HG02623 (cell line): ENCODE measurements around the gene NANP.
A peak's percentile ranks its signal among the peaks of the same experiment; 100 is the strongest.
"Not testable (repeated sequence)": the region's sequence is repeated elsewhere in the genome, so short reads cannot be mapped to it uniquely, and the experiment has no call there.

Experiments used
- ATAC-seq: cut with Tn5 transposase; IDR thresholded peaks from one replicate; pipeline ENCODE4 v1.9.1; 2021; ENCODE audit warnings: moderate library complexity; ENCODE audit not compliant: unreplicated experiment

Gene NANP

DNA sequence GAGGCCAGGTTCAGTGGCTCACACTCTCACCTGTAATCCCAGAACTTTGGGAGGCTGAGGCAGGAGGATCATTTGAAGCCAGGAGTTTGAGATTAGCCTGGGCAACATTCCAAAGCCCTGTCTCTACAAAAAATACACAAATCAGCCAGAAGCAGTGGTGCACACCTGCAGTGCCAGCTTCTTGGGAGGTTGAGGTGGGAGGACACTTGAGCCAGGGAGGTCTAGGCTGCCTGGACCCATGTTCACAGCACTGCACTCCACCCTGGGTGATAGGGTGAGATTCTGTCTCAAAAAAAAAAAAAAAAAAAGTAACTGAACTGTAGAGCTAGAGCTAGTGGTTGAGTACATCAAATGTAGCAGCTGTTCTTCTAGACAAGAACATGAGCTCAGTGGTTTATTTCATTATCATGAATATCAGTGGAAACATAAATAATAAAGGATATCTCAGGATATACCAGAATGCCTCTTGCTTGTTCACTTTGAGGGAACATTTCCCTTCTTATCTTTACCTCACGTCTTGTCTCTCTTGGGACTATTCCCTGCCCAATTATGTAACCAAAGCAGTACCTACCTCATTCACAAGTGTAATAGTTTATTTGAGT lies 17.6 kb downstream of the NANP start:
- ATAC-seq, result no peak

DNA sequence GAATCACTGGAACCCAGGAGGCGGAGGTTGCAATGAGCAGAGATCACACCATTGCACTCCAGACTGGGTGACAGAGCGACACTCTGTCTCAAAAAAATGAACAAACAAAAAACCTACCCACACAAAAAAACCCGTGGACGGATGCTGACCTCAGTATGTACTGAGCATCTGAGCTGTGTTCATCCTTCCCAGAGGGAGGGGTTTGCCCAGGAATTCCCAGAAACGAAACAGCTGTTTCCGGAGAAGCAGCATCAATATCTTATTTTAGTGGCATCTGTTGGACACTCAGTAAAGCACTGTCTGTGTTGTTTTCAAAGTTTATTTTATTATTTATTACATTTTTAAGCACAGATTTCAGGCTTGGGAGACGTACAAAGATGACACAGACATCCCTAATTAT lies 18.7 kb downstream of the NANP start:
- no peak for ATAC-seq

DNA sequence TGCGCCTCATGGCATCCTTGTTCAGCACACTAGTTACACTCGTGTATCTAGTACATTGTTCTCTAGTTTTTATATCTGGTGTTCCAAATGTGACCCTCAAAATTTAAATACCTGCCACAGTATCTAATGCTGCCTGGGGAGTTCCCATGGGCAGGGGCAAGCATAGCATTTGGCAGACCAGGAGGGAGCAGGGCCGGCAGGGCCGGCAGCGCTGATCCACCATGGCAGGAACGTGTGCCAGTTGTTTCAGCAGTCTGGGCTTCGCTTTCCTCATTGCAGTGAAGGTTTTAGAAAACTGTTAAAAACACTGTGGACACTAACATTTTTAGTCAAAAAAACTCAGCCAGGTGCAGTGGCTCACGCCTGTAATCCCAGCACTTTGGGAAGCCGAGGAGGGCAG lies 19.2 kb downstream of the NANP start:
- no peak for ATAC-seq

DNA sequence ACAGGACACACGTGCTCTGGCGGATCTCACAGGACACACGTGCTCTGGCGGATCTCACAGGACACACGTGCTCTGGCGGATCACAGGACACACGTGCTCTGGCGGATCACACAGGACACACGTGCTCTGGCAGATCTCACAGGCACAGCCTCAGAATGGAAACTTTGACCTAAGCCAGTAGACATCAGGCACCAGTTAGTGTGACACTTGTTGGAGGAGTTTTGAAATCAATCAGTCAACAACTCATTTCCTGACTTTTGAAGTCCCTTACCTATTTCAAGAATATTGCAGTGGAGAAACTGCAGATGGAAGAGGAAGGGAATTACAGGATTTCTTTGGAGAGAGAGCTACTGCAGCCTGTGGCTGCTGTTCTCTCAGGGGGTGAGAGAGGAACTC lies 20.9 kb downstream of the NANP start:
- ATAC-seq, result not testable (repeated sequence)

DNA sequence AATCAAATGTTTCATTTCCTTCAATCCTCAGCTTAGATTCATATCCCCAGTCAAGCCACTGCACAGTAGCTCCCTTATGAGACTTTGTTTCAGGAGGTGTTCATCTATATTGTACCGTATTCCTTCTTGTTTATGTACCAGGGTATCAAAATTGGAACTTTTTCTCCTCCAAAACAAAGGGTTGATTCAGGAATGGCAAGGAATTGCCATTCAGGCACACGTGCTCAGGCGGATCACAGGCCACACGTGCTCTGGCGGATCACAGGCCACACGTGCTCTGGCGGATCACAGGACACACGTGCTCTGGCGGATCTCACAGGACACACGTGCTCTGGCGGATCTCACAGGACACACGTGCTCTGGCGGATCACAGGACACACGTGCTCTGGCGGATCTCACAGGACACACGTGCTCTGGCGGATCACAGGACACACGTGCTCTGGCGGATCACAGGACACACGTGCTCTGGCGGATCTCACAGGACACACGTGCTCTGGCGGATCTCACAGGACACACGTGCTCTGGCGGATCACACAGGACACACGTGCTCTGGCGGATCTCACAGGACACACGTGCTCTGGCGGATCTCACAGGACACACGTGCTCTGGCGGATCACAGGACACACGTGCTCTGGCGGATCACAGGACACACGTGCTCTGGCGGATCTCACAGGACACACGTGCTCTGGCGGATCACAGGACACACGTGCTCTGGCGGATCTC lies 21.5 kb downstream of the NANP start:
- ATAC-seq, result not testable (repeated sequence)

DNA sequence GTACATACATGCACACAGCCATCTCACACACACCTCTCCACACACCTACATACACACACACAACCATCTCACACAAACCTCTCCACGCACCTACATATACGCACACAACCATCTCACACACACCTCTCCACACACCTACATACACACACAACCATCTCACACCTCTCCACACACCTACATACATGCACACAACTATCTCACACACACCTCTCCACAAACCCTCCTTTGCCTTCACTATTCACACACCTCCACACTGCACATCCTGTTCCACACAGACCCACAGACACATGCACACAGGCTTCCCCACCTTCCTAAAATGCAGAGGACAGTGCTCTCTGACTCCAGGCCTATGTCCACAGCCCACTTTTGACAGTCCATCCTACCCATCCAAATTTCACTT lies 22.2 kb downstream of the NANP start:
- no peak for ATAC-seq

DNA sequence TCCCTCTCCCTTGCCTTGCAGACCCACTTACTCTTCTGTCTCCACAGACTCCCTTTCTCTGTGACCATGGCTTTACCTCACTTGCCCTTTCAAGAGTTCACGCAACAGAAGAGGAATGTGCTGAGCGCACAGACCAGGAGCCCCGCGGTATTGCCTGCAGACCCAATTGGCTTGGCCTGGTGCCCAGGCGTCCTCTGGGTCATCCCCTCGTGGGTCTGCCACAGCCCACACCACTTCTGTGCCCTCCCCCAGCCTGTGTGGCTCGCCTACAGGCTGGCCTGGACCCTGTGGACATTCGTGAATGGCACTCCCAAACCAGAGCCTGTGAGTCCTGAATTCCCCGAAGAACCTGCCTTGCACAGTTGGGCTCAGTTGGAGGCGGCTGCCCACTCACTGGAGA lies 23.2 kb downstream of the NANP start:
- no peak for ATAC-seq

DNA sequence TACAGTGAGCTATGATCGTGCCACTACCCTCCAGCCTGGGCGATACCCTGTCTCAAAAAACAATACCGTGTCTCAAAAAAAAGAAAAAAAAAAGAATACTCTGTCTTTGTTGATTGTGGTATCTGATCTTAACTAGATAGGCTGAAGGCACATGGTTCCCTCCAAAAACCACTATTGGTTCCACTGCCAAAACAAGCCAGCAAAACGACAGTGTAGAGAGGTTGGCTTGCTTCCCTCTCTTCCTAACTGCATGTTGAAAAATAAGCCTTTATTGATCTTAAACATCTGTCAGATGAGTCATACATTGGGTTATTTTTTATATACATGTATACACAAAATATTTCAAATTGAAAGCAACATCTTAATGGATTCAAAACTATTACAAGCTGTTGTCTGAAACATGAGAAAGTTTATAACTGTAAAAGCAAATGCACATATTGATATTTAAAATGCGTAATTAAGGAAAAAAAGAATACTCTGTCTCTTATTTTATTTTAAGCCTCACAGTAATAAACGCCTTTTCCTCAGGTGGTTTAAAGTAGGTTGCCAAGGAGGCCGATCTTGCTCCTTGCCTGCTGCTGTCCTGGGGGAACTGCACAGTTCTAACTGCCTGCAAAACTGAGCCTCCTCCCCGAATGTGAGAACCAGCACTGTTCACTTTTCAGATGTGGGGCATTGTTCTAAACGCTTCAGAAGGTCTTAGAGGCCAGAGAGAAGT lies 31.5 kb downstream of the NANP start:
- no peak for ATAC-seq

DNA sequence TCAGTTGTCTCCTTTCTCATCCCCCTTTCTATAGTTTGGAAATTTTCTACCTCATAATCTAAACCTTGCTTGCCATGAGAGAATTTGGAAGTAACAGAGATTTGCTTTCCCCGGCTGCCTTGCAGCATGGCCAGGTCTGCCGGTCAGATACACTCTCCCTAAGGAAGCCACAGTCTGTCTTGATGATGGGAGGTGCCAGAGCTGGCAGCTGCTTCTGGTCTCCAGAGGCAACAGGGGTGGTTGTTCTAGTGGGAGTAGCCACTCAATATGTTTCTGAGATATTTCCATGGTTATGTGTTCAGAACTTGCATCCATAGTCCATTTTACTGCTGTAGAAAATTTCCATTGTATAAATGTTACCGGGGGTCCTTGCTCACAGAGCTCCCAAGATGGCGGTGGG lies 33.0 kb downstream of the NANP start:
- not testable (repeated sequence) for ATAC-seq

DNA sequence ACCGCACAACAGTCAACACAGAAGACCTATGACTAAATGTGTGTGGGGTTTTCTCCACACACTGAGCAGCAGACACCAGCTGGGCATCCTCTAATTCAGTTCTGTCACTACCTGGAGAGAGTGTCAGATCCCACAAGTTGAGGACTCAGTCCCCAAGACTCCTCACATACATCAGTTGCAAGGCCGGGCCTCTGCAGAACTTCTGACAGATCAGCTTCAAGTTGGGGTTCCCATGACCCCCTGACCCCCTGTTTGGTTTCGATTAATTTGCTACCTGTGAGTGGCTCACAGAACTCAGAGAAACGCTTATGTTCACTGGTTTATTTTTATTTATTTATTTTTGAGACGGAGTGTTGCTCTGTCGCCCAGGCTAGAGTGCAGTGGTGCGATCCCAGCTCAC lies 35.3 kb downstream of the NANP start:
- ATAC-seq, result no peak

DNA sequence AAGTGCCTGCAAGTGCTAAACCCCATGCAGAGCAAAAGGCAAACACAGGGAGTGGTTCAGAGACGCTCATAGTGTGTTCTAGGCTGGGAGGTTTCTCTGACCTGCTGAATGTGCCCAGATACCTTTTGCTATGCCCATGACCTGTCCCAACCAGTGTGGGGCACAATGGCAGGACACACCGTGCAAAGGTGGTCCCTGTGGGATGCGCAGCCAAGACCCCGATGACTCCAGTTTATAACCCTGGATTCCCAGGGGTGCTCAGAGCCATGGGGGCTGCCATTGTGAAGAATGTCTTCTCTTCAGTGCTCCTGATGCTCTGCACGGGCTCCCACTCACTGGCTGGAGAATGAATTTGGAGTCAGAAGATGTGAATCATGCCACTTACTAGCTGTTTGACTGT lies 36.3 kb downstream of the NANP start:
- ATAC-seq, result no peak

DNA sequence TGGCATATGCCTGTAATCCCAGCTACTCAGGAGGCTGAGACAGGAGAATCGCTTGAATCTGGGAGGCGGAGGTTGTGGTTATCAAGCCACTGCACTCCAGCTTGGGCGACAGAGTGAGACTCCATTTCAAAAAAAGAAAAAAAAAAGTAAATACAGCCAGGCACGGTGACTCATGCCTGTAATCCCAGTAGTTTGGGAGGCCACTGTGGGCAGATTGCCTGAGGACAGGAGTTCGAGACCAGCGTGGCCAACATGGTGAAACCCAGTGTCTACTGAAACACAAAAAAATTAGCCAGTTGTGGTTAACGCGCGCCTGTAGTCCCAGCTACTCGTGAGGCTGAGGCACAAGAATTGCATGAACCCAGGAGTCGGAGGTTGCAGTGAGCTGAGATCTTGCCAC lies 36.9 kb downstream of the NANP start:
- no peak for ATAC-seq

DNA sequence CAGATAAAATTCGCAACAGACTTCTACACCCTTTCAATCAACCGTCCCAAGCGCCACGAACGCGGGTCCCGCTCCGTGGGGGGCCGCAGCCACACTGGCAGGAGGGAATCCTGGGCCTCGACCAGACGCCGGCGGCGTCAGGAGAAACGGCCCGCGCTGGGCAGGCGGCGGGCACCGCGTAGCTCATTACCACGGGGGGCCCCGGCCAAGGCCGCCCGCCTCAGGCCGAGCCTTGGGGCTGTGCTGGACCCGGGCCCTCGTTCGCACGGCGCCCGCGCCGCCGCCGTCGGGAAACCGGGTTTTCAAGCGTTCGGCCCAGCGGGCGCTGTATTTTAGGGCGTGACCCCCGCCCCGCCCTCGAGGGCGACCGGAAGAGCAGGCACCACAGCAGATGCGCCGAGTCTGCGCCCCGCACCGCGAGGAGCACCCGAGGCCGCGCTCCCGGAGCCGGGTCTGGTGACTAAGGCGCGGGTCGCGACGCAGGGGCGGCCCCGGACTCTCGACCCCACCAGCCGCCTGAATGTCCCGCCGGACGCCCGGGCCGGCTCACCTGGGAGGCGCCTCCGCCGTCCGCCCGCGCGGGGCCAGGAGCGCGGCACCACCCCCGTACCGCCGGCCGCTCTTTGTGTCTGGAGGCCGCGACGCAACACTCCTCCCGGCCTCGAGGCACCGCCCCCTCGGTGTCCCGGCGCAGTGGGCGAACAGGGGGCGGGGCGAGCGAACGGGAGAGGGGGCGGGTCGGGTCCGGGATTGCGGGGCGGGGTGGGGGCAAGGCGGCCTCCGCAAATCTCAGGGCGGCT lies 38.7 kb downstream of the NANP start, which contains the start of gene NINL:
Gene NINL, minus strand, starts transcription at position 627 of the 800 bp plus-strand sequence. CDS start 58,944 bp downstream, outside the sequence.
- peak; percentile 63 for ATAC-seq

DNA sequence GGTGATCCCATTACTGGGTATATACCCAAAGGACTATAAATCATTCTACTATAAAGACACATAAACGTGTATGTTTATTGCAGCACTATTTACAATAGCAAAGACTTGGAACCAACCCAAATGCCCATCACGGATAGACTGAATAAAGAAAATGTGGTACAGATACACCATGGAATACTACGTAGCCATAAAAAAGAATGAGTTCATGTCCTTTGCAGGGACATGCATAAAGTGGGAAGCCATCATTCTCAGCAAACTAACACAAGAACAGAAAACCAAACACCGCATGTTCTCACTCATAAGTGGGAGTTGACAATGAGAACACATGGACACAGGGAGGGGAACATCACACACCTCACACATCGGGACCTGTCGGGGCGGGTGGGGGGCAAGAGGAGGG lies 40.2 kb downstream of the NANP start:
- not testable (repeated sequence) for ATAC-seq

DNA sequence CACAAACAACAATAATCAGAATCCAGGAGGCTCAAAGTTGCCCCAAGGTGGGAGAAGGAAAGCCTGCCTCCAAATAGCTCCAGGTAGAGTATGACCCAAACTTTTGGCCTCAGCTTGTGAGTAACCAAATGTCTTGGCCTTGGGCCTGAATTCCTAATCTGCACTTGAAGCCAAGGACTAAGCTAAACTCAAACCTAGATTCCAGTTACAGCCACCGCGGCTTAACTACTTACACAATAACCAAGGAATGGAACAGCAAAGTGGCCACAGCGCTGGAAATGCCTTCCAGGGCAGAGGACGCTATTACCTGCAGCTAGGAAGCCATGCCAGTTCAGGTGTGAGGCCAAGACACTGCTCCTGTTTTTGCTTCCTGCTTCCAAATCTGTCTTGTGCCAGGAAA lies 43.1 kb downstream of the NANP start:
- no peak for ATAC-seq

DNA sequence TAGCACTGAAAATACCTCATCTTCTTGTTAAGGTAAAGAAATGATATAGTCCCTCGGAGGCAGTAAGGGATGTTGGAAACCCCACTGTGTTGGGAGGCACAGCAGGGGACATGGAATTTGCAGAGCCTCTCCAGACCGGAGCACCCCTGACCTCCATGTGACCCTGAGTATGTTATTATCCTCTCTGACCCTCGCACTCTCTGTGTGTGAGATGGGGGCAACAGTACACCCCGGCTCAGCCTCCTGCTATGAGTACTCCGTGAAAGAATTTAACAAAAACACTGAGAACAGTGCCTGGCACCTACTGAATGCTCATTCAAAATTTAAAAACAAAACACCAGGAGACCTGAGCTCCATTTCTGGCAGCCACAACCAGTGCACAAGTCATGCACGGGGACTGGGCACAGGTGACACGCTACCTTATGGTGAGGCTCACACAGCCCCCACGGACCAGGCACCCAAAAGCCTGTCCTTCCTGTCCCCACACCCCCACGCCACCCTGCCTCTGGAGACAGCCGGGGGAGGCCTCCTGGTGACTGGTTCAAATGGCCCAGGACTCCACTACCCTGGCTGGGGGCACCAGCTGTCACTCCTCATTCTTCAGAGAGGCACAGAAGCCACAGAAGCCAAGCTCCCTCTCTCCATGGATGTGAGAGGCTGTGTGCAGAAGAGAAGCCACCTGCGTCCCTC lies 44.6 kb downstream of the NANP start:
- ATAC-seq, result no peak

DNA sequence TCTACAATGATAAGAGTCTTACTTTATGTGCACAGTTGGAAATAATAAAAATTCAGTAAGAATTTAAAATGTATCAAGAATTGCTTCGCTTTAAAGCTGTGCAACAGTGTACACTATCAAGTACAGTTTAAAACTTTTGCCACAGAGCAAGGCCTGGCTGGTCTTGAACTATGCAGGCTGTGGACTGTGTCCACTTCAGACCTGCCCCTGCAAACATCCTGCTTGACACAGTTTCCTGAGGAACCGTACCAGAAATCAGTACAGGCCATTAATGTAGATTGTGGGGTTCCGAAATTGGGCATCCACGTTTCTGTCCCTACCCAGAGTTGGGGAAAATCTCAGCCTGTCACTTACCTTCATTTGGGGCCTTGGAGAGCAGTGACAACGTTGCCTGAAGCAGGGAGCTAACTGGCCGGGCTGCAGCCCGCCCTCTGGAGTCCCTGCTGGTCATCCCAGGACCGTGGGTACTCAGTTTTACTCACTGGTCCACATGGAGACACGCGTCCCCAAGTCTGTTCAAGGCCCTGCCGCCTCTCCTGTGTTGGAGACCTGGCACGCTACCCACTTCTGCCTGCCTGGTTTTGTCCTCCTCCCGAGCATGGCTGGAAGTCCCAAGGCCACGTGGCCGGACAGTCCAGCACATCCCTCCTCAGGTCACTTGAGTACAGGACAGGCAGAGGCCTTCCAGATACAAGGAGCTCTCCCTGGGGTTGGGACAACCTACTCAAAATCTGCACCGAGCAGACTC lies 46.9 kb downstream of the NANP start:
- no peak for ATAC-seq

DNA sequence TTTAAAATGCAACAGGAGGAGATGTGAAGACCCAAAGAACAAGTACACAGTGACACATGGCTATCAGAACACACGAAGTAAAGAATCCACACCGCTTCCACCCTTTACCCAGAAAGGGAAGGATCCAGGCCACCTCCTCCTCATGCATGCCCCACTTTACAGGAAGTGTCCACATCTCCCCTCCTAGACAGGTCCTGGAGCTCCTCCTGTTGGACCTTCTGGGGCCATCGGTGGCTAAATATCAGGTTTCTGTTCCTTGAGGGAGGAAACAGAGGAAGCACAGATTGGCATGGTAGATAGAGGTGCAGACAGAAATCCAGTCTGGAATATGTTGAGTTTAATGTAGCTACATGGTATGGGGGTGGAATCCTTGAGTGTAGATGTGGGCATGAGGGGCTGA lies 49.4 kb downstream of the NANP start:
- ATAC-seq, result no peak

DNA sequence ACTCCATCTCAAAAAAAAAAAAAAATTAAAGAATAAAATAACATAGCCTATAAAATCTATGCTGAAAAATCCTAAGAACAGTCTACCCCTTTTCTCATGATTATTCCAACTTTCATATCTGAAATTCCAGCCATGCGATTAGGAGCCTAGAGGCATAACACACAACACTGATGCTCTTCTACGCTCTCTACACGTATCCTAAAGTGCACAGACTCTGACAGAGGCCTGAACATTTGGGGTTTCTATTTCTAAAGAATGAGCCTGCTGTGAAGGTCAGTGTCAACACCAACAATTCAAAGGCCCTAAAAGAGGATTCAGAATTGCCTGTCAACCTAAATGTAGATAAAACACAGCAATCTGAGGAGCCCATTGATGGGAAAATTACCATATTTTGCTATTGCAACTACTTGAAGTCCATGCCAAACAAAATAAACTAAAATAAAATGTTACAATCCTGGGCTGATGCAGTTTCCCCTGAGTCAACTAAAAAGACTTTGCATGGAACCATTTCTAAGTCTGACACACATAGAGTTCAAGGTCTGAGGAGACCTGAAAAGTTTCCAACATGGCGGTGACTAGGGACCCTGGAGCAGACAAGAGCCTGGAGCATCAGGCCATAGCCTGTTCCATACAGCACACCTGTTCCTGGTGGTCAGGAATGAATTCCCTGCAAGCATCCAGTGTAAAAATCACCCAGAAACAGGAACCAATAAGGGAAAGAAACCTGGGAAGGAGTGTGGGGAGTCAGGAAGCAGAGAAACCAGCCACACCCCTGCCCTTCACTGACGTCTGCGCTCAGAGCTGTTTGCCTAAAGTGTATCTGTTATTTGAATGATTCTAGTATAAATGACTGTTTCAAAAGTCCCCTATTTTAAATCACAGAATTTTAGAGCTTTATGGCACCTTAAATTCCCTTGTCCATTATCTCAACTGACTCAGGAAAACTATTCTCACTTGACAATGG lies 50.2 kb downstream of the NANP start:
- ATAC-seq, result no peak
